Fibroblast of lung (primary cell): ENCODE data around the gene NFATC2. TPM values are rescaled to one million over a fixed set of nuclear protein-coding genes. Genes with fewer than 3 reads are reported as not detected.

Experiments
- DNase-seq, 2 donors: peaks; one replicate each; pipeline versions ENCODE4 v3.0.0 to v3.0.0-alpha.2; 2010; ENCODE audit warnings: low read depth in 2 of 2
- H2AFZ ChIP-seq: 2 replicates; pipeline ENCODE4 v1.5.1; 2012; ENCODE audit warnings: low read length, control low read depth, inconsistent platforms
- H3K27ac ChIP-seq: 2 replicates; pipeline ENCODE4 v1.5.1; 2011; ENCODE audit warnings: low read length, control low read depth; ENCODE audit not compliant: insufficient read depth
- H3K27me3 ChIP-seq: 2 replicates; pipeline ENCODE4 v1.5.1; 2011; ENCODE audit warnings: mild to moderate bottlenecking, low read length; ENCODE audit not compliant: control insufficient read depth, insufficient read depth
- H3K36me3 ChIP-seq: 2 replicates; pipeline ENCODE4 v1.5.1; 2011; ENCODE audit warnings: low read length; ENCODE audit not compliant: control insufficient read depth, insufficient read depth
- H3K4me1 ChIP-seq: 2 replicates; pipeline ENCODE4 v1.5.1; 2011; ENCODE audit warnings: low read length; ENCODE audit not compliant: control insufficient read depth, insufficient read depth; ENCODE audit errors: extremely low read depth
- H3K4me2 ChIP-seq: 2 replicates; pipeline ENCODE4 v1.5.1; 2011; ENCODE audit warnings: low read length, control low read depth; ENCODE audit not compliant: insufficient read depth; ENCODE audit errors: extremely low read depth
- H3K4me3 ChIP-seq, 4 experiments: fragments of 200-600 bp in 1 of 4; sonication (generic) in 1 of 4; replicated peaks in 1 of 4; 2 replicates each; pipeline ENCODE4 v1.5.1; 2011 to 2016; ENCODE audit warnings: low read length in 4 of 4, low read depth in 3 of 4, mild to moderate bottlenecking in 3 of 4, control low read depth in 2 of 4, inconsistent platforms in 1 of 4, mixed read lengths in 1 of 4; ENCODE audit not compliant: insufficient read depth in 1 of 4; ENCODE audit errors: control extremely low read depth in 1 of 4
- H3K79me2 ChIP-seq: 2 replicates; pipeline ENCODE4 v1.5.1; 2012; ENCODE audit warnings: mild to moderate bottlenecking, low read length, inconsistent platforms; ENCODE audit not compliant: control insufficient read depth, insufficient read depth
- H3K9ac ChIP-seq: 2 replicates; pipeline ENCODE4 v1.5.1; 2011; ENCODE audit warnings: mild to moderate bottlenecking, low read length, control low read depth; ENCODE audit not compliant: insufficient read depth
- H3K9me3 ChIP-seq: 2 replicates; pipeline ENCODE4 v1.5.1; 2012; ENCODE audit warnings: low read depth, low read length; ENCODE audit not compliant: control insufficient read depth, insufficient read depth
- H4K20me1 ChIP-seq: 2 replicates; pipeline ENCODE4 v1.5.1; 2011; ENCODE audit warnings: low read length; ENCODE audit not compliant: control insufficient read depth, insufficient read depth; ENCODE audit errors: extremely low read depth
- CTCF ChIP-seq, 2 donors: IDR thresholded peaks in 1 of 2; conservative IDR thresholded peaks in 1 of 2; 1 replicate in 1 of 2; 2 replicates in 1 of 2; pipeline ENCODE4 v1.5.1; 2011 to 2012; ENCODE audit warnings: low read length in 2 of 2, control low read depth in 1 of 2, inconsistent platforms in 1 of 2, low read depth in 1 of 2, mild to moderate bottlenecking in 1 of 2
- EZH2 ChIP-seq: IDR thresholded peaks from 2 replicates; pipeline ENCODE4 v1.5.1; 2012; ENCODE audit warnings: low read length, control low read depth, mild to moderate bottlenecking; ENCODE audit errors: missing control alignments
- polyA plus RNA-seq, 2 donors: library from polyadenylated mRNA; depleted of rRNA in 1 of 2; stranded (reverse) in 1 of 2; unstranded in 1 of 2; fragments of >200 nt; gene quantifications; 2 replicates each; pipeline ENCODE4 v1.2.1, GENCODE V29; 2011 to 2012; ENCODE audit warnings: missing spikeins in 1 of 2
- total RNA-seq: library from RNA; depleted of rRNA; stranded (reverse); fragments of >200 nt; gene quantifications from 2 replicates; pipeline ENCODE4 v1.2.1, GENCODE V29; 2014

The NFATC2 gene
- total and polyA plus RNA-seq, 2 donors (not counting 1 experiment from before 2014, with no cell fraction given) = 0.50 to 1.2 TPM

GRCh38 chr20:51440589-51440988, 101.9 kb downstream of the NFATC2 start:
- no peak overlapping the region for H3K27ac ChIP-seq
- H3K4me3 ChIP-seq = no peak overlapping the region
- no peaks in the 10 kb centered on the region for H3K36me3 ChIP-seq
- DNase-seq = no peak
- no peaks in the 10 kb centered on the region for H4K20me1 ChIP-seq
- H3K4me1 ChIP-seq = no peaks in the 10 kb centered on the region
- H2AFZ ChIP-seq = no peak overlapping the region
- H3K79me2 ChIP-seq = no peaks in the 10 kb centered on the region
- no peak overlapping the region for H3K9ac ChIP-seq
- TF ChIP-seq CTCF (conservative IDR thresholded peaks at IDR 0.05 in 1 of 2, IDR thresholded peaks at IDR 0.05 in 1 of 2; ENCODE audit: low read depth in 1 of 2, low read length in 2 of 2) = no peak
- no peak for TF ChIP-seq EZH2
- H3K9me3 ChIP-seq = no peaks in the 10 kb centered on the region
- no peaks in the 10 kb centered on the region for H3K27me3 ChIP-seq
- no peak overlapping the region for H3K4me2 ChIP-seq

DNA sequence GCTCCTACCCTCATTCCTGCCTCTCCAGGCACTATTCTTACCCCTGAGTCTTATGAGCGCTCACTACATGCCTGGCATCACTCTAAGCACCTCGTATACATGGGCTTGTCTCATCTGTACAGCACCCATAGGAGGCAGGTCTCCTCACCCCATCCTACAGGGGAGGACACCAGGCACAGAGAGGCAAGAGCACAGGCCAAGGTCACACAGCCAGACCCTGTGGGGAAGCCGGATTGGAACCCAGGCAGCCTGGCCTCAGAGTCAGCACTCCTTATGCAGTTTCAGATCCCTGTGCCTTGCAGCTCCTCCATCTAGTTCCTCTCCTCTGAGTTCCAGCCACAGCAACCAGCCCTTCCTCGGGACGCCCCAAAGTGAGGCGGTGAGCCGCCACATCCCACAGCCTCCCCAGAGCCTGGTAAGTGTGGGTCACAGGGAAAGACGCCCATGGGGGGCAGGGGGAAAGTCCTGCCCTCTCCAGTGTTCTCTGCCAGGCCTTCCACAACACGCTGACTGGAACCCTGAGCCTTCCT, 103.3 kb downstream of the NFATC2 start:
- Histone ChIP-seq H3K9me3 (no peaks in the 10 kb centered on the region), H3K9ac (no peak overlapping the region), H3K4me1 (peaks cover 2% of the 10 kb centered on the region), H3K27ac (no peak overlapping the region), H3K4me2 (no peak overlapping the region), H3K27me3 (no peaks in the 10 kb centered on the region), H3K4me3 (no peak overlapping the region), H3K36me3 (no peaks in the 10 kb centered on the region), H2AFZ (no peak overlapping the region), H3K79me2 (no peaks in the 10 kb centered on the region), H4K20me1 (no peaks in the 10 kb centered on the region)
- TF ChIP-seq EZH2 = no peak
- TF ChIP-seq CTCF (conservative IDR thresholded peaks at IDR 0.05 in 1 of 2, IDR thresholded peaks at IDR 0.05 in 1 of 2; ENCODE audit: low read depth in 1 of 2, low read length in 2 of 2) = no peak
- DNase-seq = no peak

- DNase-seq = no peak
- Histone ChIP-seq H3K9me3 (no peaks in the 10 kb centered on the region), H3K79me2 (no peaks in the 10 kb centered on the region), H3K4me3 (no peak overlapping the region), H2AFZ (no peak overlapping the region), H3K27ac (no peak overlapping the region), H3K27me3 (no peaks in the 10 kb centered on the region), H3K4me2 (no peak overlapping the region), H3K4me1 (peaks cover 2% of the 10 kb centered on the region), H3K36me3 (no peaks in the 10 kb centered on the region), H4K20me1 (no peaks in the 10 kb centered on the region), H3K9ac (no peak overlapping the region)
- no peak for TF ChIP-seq EZH2
- TF ChIP-seq CTCF (conservative IDR thresholded peaks at IDR 0.05 in 1 of 2, IDR thresholded peaks at IDR 0.05 in 1 of 2; ENCODE audit: low read depth in 1 of 2, low read length in 2 of 2) = no peak
Observed at GRCh38 chr20:51438136-51438535, 104.4 kb downstream of the NFATC2 start.
